GM12878 (cell line): Measurements from ENCODE around the gene HAUS7. TPM values are rescaled to one million over a fixed set of nuclear protein-coding genes. Genes with fewer than 3 reads are reported as not detected.

Experiments
- ATF2 ChIP-seq: IDR thresholded peaks from 2 replicates; pipeline ENCODE4 v1.6.1; 2012; ENCODE audit warnings: low read length, inconsistent platforms
- BHLHE40 ChIP-seq, 2 experiments: fragments of 450-650 bp in 1 of 2; IDR thresholded peaks; 2 replicates each; pipeline ENCODE4 v1.6.1; 2011 to 2017; ENCODE audit warnings: low read depth in 2 of 2, borderline replicate concordance in 1 of 2, improper control_type of control experiment in 1 of 2, low read length in 1 of 2, mild to moderate bottlenecking in 1 of 2
- BRCA1 ChIP-seq: IDR thresholded peaks from 2 replicates; pipeline ENCODE4 v1.6.1; 2011; ENCODE audit warnings: low read depth, low read length, improper control_type of control experiment
- FOXM1 ChIP-seq: IDR thresholded peaks from 2 replicates; pipeline ENCODE4 v1.6.1; 2012; ENCODE audit warnings: low read depth, mild to moderate bottlenecking, inconsistent platforms, low read length, moderate library complexity
- HDAC6 ChIP-seq: fragments of 200-600 bp; sonication (generic); IDR thresholded peaks from one replicate; pipeline ENCODE4 v1.8.0; 2017; ENCODE audit warnings: antibody characterized with exemption; ENCODE audit not compliant: unreplicated experiment
- KDM1A ChIP-seq: fragments of 200-600 bp; sonication (generic); IDR thresholded peaks from 2 replicates; pipeline ENCODE4 v1.6.1; 2016; ENCODE audit warnings: borderline replicate concordance
- NFXL1 ChIP-seq: fragments of 450-650 bp; IDR thresholded peaks from 2 replicates; pipeline ENCODE4 v1.6.1; 2017; ENCODE audit warnings: antibody characterized with exemption, mild to moderate bottlenecking, borderline replicate concordance
- RAD21 ChIP-seq: IDR thresholded peaks from 2 replicates; pipeline ENCODE4 v1.6.1; 2011; ENCODE audit warnings: mild to moderate bottlenecking, low read depth, low read length, moderate library complexity; ENCODE audit not compliant: insufficient read depth
- RELB ChIP-seq: fragments of 450-650 bp; IDR thresholded peaks from 2 replicates; pipeline ENCODE4 v1.6.1; 2017; ENCODE audit warnings: low read depth, mild to moderate bottlenecking, moderate library complexity
- SIN3A ChIP-seq: IDR thresholded peaks from 2 replicates; pipeline ENCODE4 v1.6.1; 2012; ENCODE audit warnings: low read depth, low read length, improper control_type of control experiment
- SRF ChIP-seq, 2 experiments: IDR thresholded peaks; 2 replicates each; pipeline ENCODE4 v1.6.1; 2011; ENCODE audit warnings: low read depth in 2 of 2, low read length in 2 of 2, mild to moderate bottlenecking in 1 of 2, moderate library complexity in 1 of 2
- SUPT20H ChIP-seq: IDR thresholded peaks from 2 replicates; pipeline ENCODE4 v1.6.1; 2011; ENCODE audit warnings: low read depth, mild to moderate bottlenecking, low read length, moderate library complexity, borderline replicate concordance; ENCODE audit not compliant: control insufficient read depth
- ZBED1 ChIP-seq: IDR thresholded peaks from 2 replicates; pipeline ENCODE4 v1.6.1; 2016; ENCODE audit warnings: borderline replicate concordance
- ZZZ3 ChIP-seq: IDR thresholded peaks from 2 replicates; pipeline ENCODE4 v1.6.1; 2011; ENCODE audit warnings: low read depth; ENCODE audit not compliant: control insufficient read depth, insufficient read length
- polyA plus RNA-seq, 11 experiments: library from polyadenylated mRNA; depleted of rRNA in 4 of 11; unstranded in 6 of 11; stranded (reverse) in 5 of 11; fragments of >200 nt; fragmentation: Nextera tagmentation in 4 of 11; fragmentation: Illumina TruSeq in 1 of 11; extraction: Ambion mirVana in 4 of 11; extraction: Trizol in 1 of 11; gene quantifications; 1 replicate in 1 of 11; 2 replicates in 10 of 11; pipeline versions ENCODE4 v1.2.1 to v1.2.3, GENCODE V29; 2011 to 2016; ENCODE audit warnings: inconsistent platforms in 2 of 11, missing spikeins in 2 of 11, low read depth in 1 of 11
- total RNA-seq, 4 experiments: library from RNA; depleted of rRNA in 3 of 4; stranded (reverse); fragments of >200 nt in 3 of 4; fragmentation: Illumina TruSeq in 1 of 4; extraction: Trizol in 1 of 4; gene quantifications; 2 replicates each; pipeline versions ENCODE4 v1.2.1 to v1.2.3, GENCODE V29; 2013 to 2021

The HAUS7 gene
- total and polyA plus RNA-seq, 10 of the 15 experiments (the other 5 are each of a cell fraction or from before 2014, with no cell fraction given) = 6.7 to 63.3 (median 24.1) TPM

- TF ChIP-seq KDM1A (no peak), HDAC6 (no peak), RELB (no peak), BRCA1 (no peak), SRF (IDR thresholded peaks at IDR 0.05; ENCODE audit: low read depth in 2 of 2, low read length in 2 of 2) (no peak), ZBED1 (no peak), SUPT20H (no peak), ATF2 (no peak), SIN3A (no peak), NFXL1 (no peak), FOXM1 (no peak), BHLHE40 (IDR thresholded peaks at IDR 0.05; ENCODE audit: borderline replicate concordance in 1 of 2, low read depth in 2 of 2, low read length in 1 of 2) (no peak), RAD21 (no peak), ZZZ3 (no peak)
These were observed 14.2 kb downstream of the HAUS7 start (continued) for GRCh38 chrX:153456161-153456560.
